ENCODE measurements around the gene TMEM255A.

GRCh38 chrX:120306630-120307029 is 4.6 kb downstream of the TMEM255A start:
- no peak for TF ChIP-seq EP300 (conservative IDR thresholded peaks at IDR 0.05; ENCODE audit: poor library complexity, severe bottlenecking)
- no peak for TF ChIP-seq CTCF (IDR thresholded peaks at IDR 0.05; ENCODE audit: poor library complexity, severe bottlenecking)
- TF ChIP-seq SMC3 (conservative IDR thresholded peaks at IDR 0.05; ENCODE audit: poor library complexity), result no peak
